ENCODE measurements around the gene C11orf86.
A peak's percentile ranks its signal among the peaks of the same experiment; 100 is the strongest.
"Not testable (repeated sequence)": the region's sequence is repeated elsewhere in the genome, so short reads cannot be mapped to it uniquely, and the experiment has no call there.

The C11orf86 gene

DNA sequence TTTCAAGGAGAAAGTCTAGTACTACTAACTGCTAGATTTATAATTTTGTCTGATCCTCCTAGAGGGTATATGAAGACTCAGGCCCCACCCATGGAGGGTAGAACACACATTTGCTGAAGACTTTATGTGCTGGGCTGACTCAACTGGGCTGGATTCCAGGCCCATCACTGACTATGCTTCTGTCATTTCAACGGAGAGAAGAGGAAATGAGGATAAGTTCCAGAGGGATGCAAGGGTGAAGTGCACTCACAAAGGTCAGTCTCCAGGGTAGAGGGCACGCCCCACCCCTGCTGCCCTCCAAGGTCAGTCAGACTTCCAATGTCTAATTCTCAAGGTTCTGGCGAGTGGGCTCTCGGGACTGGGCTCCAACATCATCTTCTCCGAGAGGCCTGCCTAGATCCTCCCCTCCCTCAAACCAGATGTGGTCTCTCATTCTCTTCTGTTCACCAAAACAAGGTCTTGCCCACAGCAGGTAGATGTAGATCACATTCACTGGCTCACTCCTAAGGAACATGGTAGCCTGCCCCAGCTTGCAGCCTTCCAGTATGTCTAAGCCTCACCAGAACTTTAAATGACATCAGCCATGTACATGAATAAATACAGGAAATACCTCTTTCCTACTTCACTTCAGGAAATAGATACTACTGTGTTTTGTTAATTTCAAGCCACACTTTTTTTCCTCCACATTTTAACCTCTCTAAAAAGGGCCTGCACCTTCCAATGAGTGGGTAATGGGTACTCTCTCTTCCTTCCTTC, 7.3 kb upstream of the C11orf86 start:
- DNase-seq, result no peak

GRCh38 chr11:66969584-66970225, 5.4 kb upstream of the C11orf86 start:
- no peak for DNase-seq

DNA sequence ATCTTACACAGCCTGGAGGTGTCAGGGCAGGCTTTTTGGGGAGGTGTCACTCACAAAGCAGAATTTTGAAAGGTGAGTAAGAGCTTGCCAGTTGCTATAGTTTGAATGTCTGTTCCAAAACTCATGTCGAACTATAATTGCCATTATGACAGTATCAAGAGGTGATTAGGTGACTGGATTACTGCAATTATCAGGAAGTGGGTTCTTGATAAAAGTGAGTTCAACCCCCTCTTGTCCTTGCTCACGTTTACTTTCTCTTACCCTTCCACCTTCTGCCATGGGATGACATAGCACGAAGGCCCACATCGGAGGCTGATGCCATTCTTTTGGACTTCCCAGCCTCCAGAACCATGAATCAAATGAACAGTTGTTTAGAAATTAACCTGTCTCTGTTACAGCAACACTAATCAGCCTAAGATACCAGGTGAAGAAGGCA, 4.7 kb upstream of the C11orf86 start:
- DNase-seq, result no peak

DNA sequence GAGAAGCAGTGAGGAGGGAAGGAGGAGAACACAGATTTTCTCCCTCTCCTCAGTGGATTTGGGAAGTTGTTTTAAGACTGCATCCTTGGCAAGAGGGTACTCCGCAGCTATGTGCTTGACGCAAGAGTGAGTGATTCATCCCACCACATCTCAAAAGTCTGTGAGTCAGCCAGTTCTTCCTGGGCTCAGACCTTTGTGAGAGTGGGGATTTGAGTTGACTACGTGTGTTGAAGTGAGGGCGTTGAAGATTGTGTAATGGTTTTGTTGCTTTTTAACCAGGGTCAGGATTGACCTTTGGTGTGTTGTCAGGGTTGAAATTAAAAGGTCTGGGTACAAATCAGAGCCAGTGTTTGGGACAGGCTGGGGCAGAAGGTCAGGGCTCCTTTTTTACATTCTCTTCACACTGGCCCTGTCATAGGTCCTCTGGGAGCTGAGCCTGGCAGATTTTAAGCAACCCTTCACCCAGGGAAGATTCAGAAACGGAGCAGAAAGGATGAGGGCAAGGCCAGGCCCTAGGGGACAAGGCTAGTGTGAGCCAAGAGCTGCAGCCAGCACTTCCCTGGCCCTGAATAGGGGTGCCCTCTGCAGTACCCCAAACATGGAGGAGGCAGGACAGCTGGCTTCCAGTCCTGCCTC, 4.2 kb upstream of the C11orf86 start:
- no peak for DNase-seq

DNA sequence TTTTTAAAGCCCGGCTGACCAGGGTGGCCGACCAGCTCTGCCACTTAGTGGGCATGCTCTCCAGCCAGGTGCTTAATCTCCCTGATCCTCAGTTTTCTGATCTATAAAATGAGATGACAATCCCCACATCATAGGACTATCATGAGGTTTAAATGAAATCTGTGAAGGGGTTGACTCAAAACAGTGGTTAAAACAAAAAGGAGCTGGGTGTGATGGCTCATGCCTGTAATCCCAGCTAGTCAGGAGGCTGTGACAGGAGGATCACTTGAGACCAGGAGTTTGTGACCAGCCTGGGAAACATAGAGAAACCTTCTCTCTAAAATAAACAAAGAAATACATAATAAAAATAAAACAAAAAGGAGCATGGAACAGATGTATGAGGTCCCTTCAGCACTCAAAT, 3.6 kb upstream of the C11orf86 start:
- DNase-seq, result no peak

DNA sequence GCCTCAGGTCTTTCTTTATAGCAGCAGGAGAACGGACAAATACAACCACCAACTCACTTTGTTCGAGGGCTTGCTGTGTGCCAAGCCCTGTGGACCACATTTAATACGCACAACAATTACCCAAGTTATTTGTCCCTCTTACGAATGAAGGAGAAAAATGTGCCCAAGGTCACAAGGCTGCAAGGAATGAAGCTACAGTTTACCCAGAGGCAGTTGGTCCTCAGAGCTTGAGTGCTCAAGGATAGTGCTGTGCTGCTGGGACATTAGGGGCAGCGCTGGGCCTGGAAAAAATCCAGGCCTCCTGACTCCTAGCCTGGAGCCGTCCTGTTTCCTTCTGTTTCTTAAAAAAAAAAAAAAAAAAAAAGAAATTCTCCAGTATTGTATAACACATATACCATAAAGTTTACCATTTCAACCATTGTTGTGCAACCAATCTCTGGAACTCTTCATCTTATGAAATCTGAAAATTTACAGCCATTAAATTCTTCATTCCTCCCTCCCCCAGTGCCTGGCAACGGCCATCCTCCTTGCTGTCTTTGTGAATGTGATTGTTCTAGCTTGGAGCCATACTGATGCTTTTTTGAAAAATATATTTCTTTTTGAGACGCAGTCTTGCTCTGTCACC, 1.0 kb upstream of the C11orf86 start:
- DNase-seq, result no peak

GRCh38 chr11:66975405-66976027, 412 bp downstream of the C11orf86 start:
- no peak for DNase-seq

GRCh38 chr11:66976028-66976467, 944 bp downstream of the C11orf86 start:
- peak in 1 of 2 donors; percentile 25 for DNase-seq

GRCh38 chr11:66976925-66977324, 1.8 kb downstream of the C11orf86 start:
- DNase-seq, result no peak

DNA sequence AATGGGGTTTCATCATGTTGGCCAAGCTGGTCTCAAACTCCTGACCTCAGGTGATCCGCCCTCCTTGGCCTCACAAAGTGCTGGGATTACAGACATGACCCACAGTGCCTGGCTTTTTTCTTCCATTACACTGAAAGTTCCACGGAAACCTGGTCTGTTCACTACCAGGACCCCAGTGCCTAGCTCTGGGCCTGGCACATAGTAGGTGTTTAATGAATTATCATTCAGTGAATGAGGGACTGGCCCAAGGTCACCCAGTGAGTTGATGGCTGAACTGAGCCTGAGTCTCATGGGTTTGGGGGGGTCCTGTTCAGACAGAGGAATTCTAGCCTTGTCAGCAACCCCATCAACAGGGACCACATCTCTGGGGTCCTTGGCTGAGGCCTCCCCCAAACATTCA, 3.1 kb downstream of the C11orf86 start:
- DNase-seq, result no peak

- DNase-seq, result no peak
Observed at GRCh38 chr11:66978717-66979116, 3.6 kb downstream of the C11orf86 start.

DNA sequence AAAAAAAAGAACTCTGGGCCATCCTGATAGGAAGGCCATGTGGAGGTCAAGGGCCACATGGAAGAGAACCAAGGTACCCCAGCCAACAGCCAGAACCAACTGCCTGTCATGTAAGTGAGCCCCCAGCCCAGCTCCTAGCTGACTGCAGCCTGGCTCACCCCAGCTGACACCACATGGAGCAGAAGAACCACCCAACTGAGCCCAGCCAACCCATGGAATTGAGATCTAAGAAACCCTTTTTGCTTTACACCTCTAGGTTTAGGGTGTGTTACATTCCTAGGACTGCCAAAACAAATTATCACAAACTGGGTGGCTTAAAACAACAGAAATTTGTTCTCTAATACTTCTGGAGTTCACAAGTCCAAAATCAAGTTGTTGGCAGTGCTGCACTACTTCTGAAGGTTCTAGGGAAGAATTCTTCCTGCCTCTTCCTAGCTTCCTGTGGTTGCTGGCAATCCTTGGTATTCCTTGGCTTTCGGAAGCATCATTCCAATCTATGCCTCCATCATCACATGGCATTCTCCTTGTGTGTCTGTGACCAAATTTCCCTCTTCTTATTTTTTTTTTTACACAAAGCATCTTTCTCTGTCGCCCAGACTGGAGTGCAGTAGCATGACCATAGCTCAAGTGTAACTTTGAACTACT, 4.4 kb downstream of the C11orf86 start:
- no peak for DNase-seq

GRCh38 chr11:66981976-66982578, 7.0 kb downstream of the C11orf86 start:
- no peak for DNase-seq

- DNase-seq, result no peak
Observed at GRCh38 chr11:66983275-66983924, 8.3 kb downstream of the C11orf86 start.

DNA sequence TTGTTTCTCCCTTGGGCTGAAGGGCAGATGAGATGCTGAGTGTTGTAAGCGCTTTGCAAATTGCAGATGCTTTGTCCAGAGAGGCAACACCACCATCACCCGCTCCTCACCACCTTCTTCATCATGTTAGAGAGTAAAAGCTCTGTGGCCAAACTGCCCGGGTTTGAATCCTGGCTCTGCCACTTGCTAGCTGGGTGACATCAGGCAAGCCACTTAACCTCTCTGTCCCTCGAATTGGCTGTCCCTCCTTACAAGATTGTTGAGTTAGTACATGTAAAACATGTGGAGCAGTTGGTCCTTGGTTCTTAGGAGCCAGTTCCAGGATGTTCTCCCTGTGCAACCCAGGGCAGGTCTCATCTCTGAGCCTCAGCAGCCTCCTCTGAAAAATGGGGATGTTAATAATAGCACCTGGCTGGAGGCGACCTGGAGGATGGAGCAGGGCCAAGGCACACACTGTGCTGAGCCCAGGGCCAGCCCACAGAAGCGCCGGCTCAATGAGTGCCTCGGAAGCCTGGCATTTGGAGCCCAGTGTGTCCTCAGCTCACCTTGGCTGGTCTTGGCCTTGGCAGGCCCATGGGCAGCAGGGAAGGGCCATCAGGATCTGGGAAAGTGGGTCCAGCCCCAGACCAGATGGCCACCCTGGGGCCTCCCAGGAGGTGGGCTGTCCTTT, 10.5 kb downstream of the C11orf86 start:
- DNase-seq, result no peak

- no peak for DNase-seq
Observed at GRCh38 chr11:66986178-66986545, 11.1 kb downstream of the C11orf86 start.

GRCh38 chr11:66987158-66987620, 12.1 kb downstream of the C11orf86 start:
- DNase-seq, result no peak

DNA sequence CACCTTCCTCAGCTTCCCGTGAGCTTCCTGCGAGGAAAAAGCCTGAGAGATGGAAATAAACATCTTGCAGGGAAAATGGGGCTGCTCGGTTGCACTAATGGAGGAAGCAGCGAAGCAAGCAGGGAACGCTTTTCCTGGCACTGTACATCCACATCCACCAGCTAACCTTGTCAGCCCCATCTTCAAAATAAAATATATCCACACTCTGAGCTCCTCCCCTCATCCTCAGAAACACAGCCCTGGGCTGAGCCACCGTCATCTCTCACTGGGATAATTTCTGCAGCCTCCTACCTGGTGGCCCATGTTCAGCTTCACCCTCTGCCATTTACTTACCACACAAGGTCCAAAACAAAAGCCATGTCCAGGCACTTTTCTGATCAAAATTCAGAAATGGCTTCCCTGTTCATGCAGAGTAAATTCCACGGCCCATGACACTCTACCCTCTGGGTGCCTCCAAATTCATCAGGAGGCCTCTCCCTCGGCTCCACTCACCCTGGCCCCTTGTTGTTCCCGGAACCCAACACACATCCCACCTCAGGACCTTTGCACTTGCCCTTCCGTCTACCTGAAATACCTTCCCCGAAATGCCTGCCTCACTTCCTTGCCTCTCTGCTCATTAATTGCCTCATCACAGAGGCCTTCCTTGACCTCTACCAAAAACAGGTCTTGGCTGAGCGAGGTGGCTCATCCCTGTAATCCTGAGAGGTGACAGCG, 13.0 kb downstream of the C11orf86 start:
- DNase-seq, result no peak

DNA sequence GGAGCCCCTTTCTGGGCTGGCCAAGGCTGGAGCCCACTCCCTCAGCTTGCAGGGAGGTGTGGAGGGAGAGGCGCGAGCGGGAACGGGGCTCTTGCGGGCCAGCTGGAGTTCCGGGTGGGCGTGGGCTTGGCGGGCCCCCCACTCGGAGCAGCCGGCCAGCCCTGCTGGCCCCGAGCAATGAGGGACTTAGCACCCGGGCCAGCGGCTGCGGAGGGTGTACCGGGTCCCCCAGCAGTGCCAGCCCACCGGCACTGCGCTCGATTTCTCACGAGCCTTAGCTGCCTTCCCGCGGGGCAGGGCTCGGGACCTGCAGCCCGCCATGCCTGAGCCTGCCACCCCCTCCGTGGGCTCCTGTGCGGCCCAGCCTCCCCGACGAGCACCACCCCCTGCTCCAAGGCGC, 13.6 kb downstream of the C11orf86 start:
- DNase-seq, result not testable (repeated sequence)

- not testable (repeated sequence) for DNase-seq
Observed at GRCh38 chr11:66989360-66989759, 14.3 kb downstream of the C11orf86 start.

Data from activated CD4-positive, alpha-beta T cell treated with anti-CD3 and anti-CD28 coated beads for 4 hours (primary cell).